Stomach (tissue), 9 donors: ENCODE data around the gene PIM2. TPM values are rescaled to one million over a fixed set of nuclear protein-coding genes. Genes with fewer than 3 reads are reported as not detected.

Source experiments
- DNase-seq, 2 donors: peaks; one replicate each; pipeline versions ENCODE4 v3.0.0 to v3.0.0-alpha.2; 2013 to 2019
- H3K27ac ChIP-seq, 5 donors: fragments of 200-600 bp in 4 of 5; sonication (generic) in 4 of 5; one replicate each; pipeline ENCODE4 v1.5.1; 2013 to 2019; ENCODE audit warnings: mild to moderate bottlenecking in 1 of 5, moderate library complexity in 1 of 5
- H3K27me3 ChIP-seq, 3 donors: fragments of 200-600 bp; sonication (generic); one replicate each; pipeline ENCODE4 v1.5.1; 2017 to 2019; ENCODE audit warnings: mixed run types in 1 of 3
- H3K36me3 ChIP-seq, 4 donors: fragments of 200-600 bp; sonication (generic); 1 replicate in 3 of 4; 2 replicates in 1 of 4; pipeline ENCODE4 v1.5.1; 2016 to 2019
- H3K4me1 ChIP-seq, 4 donors: fragments of 200-600 bp; sonication (generic); one replicate each; pipeline ENCODE4 v1.5.1; 2016 to 2019
- H3K4me3 ChIP-seq, 4 donors: fragments of 200-600 bp; sonication (generic) in 3 of 4; one replicate each; pipeline ENCODE4 v1.5.1; 2016 to 2019; ENCODE audit warnings: mild to moderate bottlenecking in 1 of 4
- H3K9me3 ChIP-seq, 4 donors: fragments of 200-600 bp; sonication (generic); one replicate each; pipeline ENCODE4 v1.5.1; 2016 to 2019
- EP300 ChIP-seq: sonication (generic); formaldehyde crosslinking; IDR thresholded peaks from one replicate; pipeline ENCODE4 v1.6.1; 2017; ENCODE audit warnings: antibody characterized with exemption
- POLR2A ChIP-seq, 4 donors: fragments of 450-650 bp; IDR thresholded peaks; one replicate each; pipeline ENCODE4 v1.6.1; 2016; ENCODE audit warnings: antibody characterized with exemption in 4 of 4, control low read depth in 2 of 4, mild to moderate bottlenecking in 1 of 4, moderate library complexity in 1 of 4
- POLR2AphosphoS5 ChIP-seq, 3 donors: sonication (generic); formaldehyde crosslinking; IDR thresholded peaks; one replicate each; pipeline ENCODE4 v1.6.1; 2016; ENCODE audit warnings: antibody characterized with exemption in 3 of 3
- WGBS, 5 donors: extraction: QIAGEN DNeasy Blood & Tissue Kit in 3 of 5; methylation state at CpG; one replicate each; pipeline versions ENCODE4 v1.1.5 to v1.1.7; 2013 to 2018; 5-methylcytosine and 5-hydroxymethylcytosine counted together
- intact Hi-C: fragments of 100-400 bp; cut with DNase I; formaldehyde crosslinking; loops from one replicate; pipeline ENCODE4 v1.15.1; 2023; ENCODE audit warnings: low total_unique reads
- polyA plus RNA-seq, 3 donors: library from polyadenylated mRNA; stranded (reverse); fragments of 200-250 nt; gene quantifications; one replicate each; pipeline ENCODE4 v1.2.3, GENCODE V29; 2013
- total RNA-seq, 5 donors: library from RNA; depleted of rRNA; stranded (reverse); fragments of >200 nt; gene quantifications; one replicate each; pipeline versions ENCODE4 v1.1.0 to v1.2.3, GENCODE V29; 2014 to 2016
- TF ChIP-seq, protein P1 (sequence below), 7 experiments: fragments of 450-650 bp in 4 of 7; fragments of 200-600 bp in 3 of 7; sonication (generic) in 3 of 7; IDR thresholded peaks; one replicate each; pipeline ENCODE4 v1.5.1; 2016 to 2019; ENCODE audit warnings: antibody characterized with exemption in 7 of 7, control low read depth in 2 of 7, mild to moderate bottlenecking in 1 of 7
- donor health status: healthy with polysubstance abuse.
- donor health status: Bipolar disorder and iron deficiency.
- donor health status: healthy.

Gene PIM2
- total and polyA plus RNA-seq, 8 donors: 1.2 to 33.2 (median 9.9) TPM

DNA sequence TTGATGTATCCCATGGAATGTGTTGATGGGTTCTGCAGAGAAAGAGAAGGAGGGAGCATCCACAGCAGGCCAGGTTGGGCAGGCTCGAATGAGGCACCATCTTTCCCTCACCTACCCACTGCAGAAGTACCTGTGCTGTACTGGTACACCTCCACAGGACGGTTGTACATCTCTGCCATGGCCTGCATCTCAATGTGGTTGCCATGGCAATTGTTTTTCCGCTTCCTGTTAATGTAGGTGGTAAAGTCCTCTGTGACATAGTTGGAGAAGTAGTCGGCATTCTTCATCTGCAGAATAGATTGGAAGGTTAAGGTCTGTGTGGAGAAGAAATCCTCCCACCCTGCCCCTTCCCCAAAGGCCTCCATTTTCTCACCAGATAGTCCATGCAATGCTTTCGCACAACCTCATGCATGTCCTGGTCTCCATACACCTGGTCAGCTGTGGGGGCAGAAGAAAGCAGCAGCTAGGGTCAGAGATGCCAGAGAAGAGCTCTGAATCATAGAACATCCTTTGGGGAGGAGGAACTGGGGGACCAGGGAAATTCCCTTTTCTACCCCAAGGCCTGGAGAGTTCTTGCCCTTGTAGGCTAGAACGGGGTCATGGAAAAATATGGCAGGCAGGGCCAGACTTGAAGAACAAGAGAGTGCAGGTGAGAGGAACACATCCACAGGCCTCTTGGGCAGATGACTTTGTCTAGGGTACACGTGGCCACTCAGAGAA lies 15.9 kb upstream of the PIM2 start:
- 71 to 81% (median 73%) methylated on average over 5 to 7 of the region's 7 CpGs for WGBS, 5 donors
- TF ChIP-seq EP300 (no peak), POLR2AphosphoS5 (IDR thresholded peaks at IDR 0.05) (no peak), POLR2A (IDR thresholded peaks at IDR 0.05) (no peak)
- TF ChIP-seq, protein P1, sequence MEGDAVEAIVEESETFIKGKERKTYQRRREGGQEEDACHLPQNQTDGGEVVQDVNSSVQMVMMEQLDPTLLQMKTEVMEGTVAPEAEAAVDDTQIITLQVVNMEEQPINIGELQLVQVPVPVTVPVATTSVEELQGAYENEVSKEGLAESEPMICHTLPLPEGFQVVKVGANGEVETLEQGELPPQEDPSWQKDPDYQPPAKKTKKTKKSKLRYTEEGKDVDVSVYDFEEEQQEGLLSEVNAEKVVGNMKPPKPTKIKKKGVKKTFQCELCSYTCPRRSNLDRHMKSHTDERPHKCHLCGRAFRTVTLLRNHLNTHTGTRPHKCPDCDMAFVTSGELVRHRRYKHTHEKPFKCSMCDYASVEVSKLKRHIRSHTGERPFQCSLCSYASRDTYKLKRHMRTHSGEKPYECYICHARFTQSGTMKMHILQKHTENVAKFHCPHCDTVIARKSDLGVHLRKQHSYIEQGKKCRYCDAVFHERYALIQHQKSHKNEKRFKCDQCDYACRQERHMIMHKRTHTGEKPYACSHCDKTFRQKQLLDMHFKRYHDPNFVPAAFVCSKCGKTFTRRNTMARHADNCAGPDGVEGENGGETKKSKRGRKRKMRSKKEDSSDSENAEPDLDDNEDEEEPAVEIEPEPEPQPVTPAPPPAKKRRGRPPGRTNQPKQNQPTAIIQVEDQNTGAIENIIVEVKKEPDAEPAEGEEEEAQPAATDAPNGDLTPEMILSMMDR (IDR thresholded peaks at IDR 0.05): no peak
- intact Hi-C loops: no loop called here
- H3K4me3 ChIP-seq: no peak overlapping the region
- peaks cover 0 to 33% (median 20%) of the 10 kb centered on the region in 4 donors for H3K4me1 ChIP-seq
- H3K27ac ChIP-seq: peak overlapping the region in 1 of 5 donors; percentile 32
- no peak for DNase-seq
- H3K9me3 ChIP-seq: no peaks in the 10 kb centered on the region
- peaks cover 9 to 73% (median 55%) of the 10 kb centered on the region in 4 donors for H3K36me3 ChIP-seq
- no peaks in the 10 kb centered on the region for H3K27me3 ChIP-seq

DNA sequence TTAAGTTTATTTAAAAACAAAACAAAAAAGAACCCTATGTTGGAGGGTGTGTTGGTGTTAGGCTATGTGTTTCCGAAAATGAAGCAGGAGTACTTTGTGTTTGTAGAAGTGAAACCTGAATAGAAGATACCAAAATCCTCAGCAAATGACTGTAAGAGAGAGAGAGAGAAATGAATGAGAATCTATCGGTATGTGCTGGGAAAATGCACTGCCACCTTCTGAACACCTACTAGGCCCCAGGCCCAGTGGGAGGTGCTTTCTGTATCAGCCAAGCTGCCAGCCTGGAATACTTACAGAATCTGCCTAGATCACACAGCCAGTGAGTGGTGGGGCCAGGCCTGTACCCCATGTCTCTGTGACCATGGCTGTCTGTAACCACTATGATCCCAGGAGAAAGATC lies 14.9 kb upstream of the PIM2 start:
- Histone ChIP-seq H3K36me3 (peaks cover 9 to 69% (median 61%) of the 10 kb centered on the region in 4 donors), H3K27me3 (no peaks in the 10 kb centered on the region), H3K4me1 (peaks cover 0 to 23% (median 15%) of the 10 kb centered on the region in 4 donors), H3K27ac (peak overlapping the region in 1 of 5 donors; percentile 32), H3K9me3 (no peaks in the 10 kb centered on the region), H3K4me3 (no peak overlapping the region)
- WGBS, 5 donors: 89 to 100% (median 93%) methylated on average over 2 of the region's 2 CpGs
- no peak for DNase-seq
- TF ChIP-seq EP300 (no peak), POLR2A (IDR thresholded peaks at IDR 0.05) (no peak), POLR2AphosphoS5 (IDR thresholded peaks at IDR 0.05) (no peak)
- TF ChIP-seq, protein P1 (IDR thresholded peaks at IDR 0.05): no peak
- intact Hi-C loops: no loop called here

DNA sequence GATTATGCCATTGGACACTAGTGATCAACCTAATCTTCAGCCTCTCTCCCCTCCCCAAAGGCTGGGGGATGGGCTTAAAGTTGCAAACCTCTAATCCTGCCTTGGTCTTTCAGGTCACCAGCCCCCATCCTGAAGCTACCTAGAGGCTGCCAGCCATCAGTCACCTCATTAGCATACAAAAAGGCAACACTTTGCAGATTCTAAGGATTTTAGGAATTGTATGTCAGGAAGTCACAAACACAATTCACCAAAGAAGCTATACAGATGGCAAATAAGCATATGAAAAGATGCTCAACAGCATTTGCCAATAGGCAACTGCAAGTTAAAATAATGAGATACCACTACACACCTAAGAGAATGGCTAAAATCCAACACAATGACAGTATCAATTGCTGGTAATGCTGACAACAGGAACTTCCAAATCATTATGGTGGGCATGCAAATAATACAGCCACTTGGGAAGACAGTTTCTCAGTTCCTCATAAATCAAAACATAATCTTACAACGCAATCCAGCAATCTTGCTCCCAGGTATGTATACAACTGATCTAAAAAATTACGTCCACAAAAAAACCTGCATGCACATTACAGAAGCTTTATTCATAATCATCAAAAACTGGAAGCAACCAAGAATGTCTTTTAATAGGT lies 9.0 kb upstream of the PIM2 start:
- Histone ChIP-seq H3K4me3 (no peak overlapping the region), H3K9me3 (no peaks in the 10 kb centered on the region), H3K27ac (no peak overlapping the region), H3K27me3 (no peaks in the 10 kb centered on the region), H3K36me3 (peaks cover 5 to 89% (median 68%) of the 10 kb centered on the region in 4 donors), H3K4me1 (no peaks in the 10 kb centered on the region)
- TF ChIP-seq POLR2AphosphoS5 (IDR thresholded peaks at IDR 0.05) (no peak), EP300 (no peak), POLR2A (IDR thresholded peaks at IDR 0.05) (no peak)
- TF ChIP-seq, protein P1 (IDR thresholded peaks at IDR 0.05): no peak
- 61 to 74% (median 65%) methylated on average over 2 of the region's 2 CpGs for WGBS, 5 donors
- DNase-seq: no peak
- intact Hi-C loops: no loop called here

DNA sequence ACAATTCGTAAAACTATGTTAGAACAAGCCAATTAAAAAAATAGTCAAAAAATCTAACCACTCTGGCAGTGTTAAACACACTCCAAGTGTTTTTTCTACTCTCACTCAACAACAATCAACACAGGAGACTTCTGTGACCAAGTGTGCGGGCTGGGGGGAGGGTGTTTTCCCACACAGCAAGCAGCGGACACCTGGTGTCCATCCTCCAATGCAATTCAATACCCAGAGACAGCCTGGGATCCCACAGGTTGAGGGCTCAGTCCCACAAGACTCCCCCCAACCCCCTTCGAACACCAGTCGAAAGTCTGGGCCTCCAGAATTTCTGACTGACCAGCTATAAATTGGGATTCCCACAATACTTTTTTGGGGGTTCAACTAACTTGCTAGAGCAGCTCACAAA lies 8.3 kb upstream of the PIM2 start:
- TF ChIP-seq EP300: no peak
- TF ChIP-seq POLR2AphosphoS5 (IDR thresholded peaks at IDR 0.05): no peak
- no peak for TF ChIP-seq POLR2A (IDR thresholded peaks at IDR 0.05)
- TF ChIP-seq, protein P1 (IDR thresholded peaks at IDR 0.05): no peak
- H3K27me3 ChIP-seq: no peaks in the 10 kb centered on the region
- peaks cover 5 to 91% (median 69%) of the 10 kb centered on the region in 4 donors for H3K36me3 ChIP-seq
- DNase-seq: no peak
- intact Hi-C loops: no loop called here
- H3K4me3 ChIP-seq: no peak overlapping the region
- H3K27ac ChIP-seq: no peak overlapping the region
- H3K9me3 ChIP-seq: no peaks in the 10 kb centered on the region
- whole genome bisulfite sequencing, 5 donors: 64 to 91% (median 77%) methylated on average over 4 to 5 of the region's 5 CpGs
- no peaks in the 10 kb centered on the region for H3K4me1 ChIP-seq
